Type B pancreatic cell (in vitro differentiated cells): Measurements from ENCODE around the gene FAM170B. TPM values are rescaled to one million over a fixed set of nuclear protein-coding genes. Genes with fewer than 3 reads are reported as not detected.

ENCODE experiments used
- DNase-seq: peaks from one replicate; pipeline ENCODE4 v3.0.0; 2021; ENCODE audit warnings: mixed read lengths; ENCODE audit not compliant: unreplicated experiment; ENCODE audit errors: extremely low spot score
- H3K27ac Mint-ChIP-seq: 2 replicates; pipeline ENCODE4 v1.8.0; 2021; ENCODE audit warnings: mild to moderate bottlenecking, mixed read lengths
- H3K27me3 Mint-ChIP-seq: 2 replicates; pipeline ENCODE4 v1.8.0; 2021; ENCODE audit warnings: mixed read lengths
- H3K36me3 Mint-ChIP-seq: 2 replicates; pipeline ENCODE4 v1.8.0; 2021; ENCODE audit warnings: mixed read lengths
- H3K4me1 Mint-ChIP-seq: one replicate; pipeline ENCODE4 v1.8.0; 2021; ENCODE audit warnings: mixed read lengths; ENCODE audit not compliant: unreplicated experiment
- H3K4me3 Mint-ChIP-seq: 2 replicates; pipeline ENCODE4 v1.8.0; 2021; ENCODE audit warnings: mild to moderate bottlenecking, mixed read lengths
- H3K9me3 Mint-ChIP-seq: 2 replicates; pipeline ENCODE4 v1.8.0; 2021; ENCODE audit warnings: mixed read lengths
- total RNA-seq: library from RNA; stranded (reverse); gene quantifications from 2 replicates; pipeline ENCODE4 v1.2.1, GENCODE V29; 2021; ENCODE audit warnings: low replicate concordance
- TF ChIP-seq, protein P1 (sequence below): fragments of 200-600 bp; sonication (generic); conservative IDR thresholded peaks from 2 replicates; pipeline ENCODE4 v1.5.0; 2021; ENCODE audit warnings: antibody characterized with exemption, mild to moderate bottlenecking

Gene FAM170B
- total RNA-seq, 1 donor from 2014 or later = not detected

GRCh38 chr10:49089557-49090188 is 44.1 kb downstream of the FAM170B start:
- TF ChIP-seq, protein P1, sequence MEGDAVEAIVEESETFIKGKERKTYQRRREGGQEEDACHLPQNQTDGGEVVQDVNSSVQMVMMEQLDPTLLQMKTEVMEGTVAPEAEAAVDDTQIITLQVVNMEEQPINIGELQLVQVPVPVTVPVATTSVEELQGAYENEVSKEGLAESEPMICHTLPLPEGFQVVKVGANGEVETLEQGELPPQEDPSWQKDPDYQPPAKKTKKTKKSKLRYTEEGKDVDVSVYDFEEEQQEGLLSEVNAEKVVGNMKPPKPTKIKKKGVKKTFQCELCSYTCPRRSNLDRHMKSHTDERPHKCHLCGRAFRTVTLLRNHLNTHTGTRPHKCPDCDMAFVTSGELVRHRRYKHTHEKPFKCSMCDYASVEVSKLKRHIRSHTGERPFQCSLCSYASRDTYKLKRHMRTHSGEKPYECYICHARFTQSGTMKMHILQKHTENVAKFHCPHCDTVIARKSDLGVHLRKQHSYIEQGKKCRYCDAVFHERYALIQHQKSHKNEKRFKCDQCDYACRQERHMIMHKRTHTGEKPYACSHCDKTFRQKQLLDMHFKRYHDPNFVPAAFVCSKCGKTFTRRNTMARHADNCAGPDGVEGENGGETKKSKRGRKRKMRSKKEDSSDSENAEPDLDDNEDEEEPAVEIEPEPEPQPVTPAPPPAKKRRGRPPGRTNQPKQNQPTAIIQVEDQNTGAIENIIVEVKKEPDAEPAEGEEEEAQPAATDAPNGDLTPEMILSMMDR = no peak
- peaks cover 14% of the 10 kb centered on the region for H3K9me3 Mint-ChIP-seq
- peak; percentile 40 for DNase-seq
- peaks cover 7% of the 10 kb centered on the region for H3K4me1 Mint-ChIP-seq
- H3K36me3 Mint-ChIP-seq = no peaks in the 10 kb centered on the region
- peaks cover 3% of the 10 kb centered on the region for H3K27me3 Mint-ChIP-seq
- H3K4me3 Mint-ChIP-seq = no peak overlapping the region
- H3K27ac Mint-ChIP-seq = no peak overlapping the region

DNA sequence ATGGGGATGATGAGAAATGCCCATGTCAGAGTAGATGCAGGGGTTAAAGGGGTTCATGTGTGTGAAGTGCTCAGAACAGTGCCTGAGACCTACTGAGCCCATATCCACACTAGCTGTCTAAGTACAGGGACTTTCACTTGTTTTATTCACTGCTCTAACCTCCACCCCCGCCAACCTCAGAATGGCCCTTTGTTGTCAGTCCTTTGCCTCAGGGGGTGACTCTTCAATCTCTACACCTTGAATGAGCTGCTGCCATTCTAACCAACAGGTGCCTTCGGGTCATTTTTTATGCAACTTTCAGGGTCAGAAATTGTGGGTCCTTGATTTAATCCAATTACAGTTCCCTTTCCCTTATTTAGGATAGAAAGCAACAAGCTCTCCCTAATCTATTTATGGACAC is 44.7 kb downstream of the FAM170B start:
- TF ChIP-seq, protein P1 = no peak
- DNase-seq = no peak
- H3K9me3 Mint-ChIP-seq = peaks cover 14% of the 10 kb centered on the region
- H3K36me3 Mint-ChIP-seq = no peaks in the 10 kb centered on the region
- H3K4me1 Mint-ChIP-seq = peaks cover 6% of the 10 kb centered on the region
- H3K27ac Mint-ChIP-seq = no peak overlapping the region
- H3K27me3 Mint-ChIP-seq = peaks cover 3% of the 10 kb centered on the region
- H3K4me3 Mint-ChIP-seq = no peak overlapping the region

GRCh38 chr10:49086889-49087288 is 46.9 kb downstream of the FAM170B start:
- no peak for DNase-seq
- Mint-ChIP-seq H3K9me3 (peaks cover 7% of the 10 kb centered on the region), H3K27me3 (peaks cover 7% of the 10 kb centered on the region), H3K4me3 (no peak overlapping the region), H3K4me1 (peaks cover 14% of the 10 kb centered on the region), H3K27ac (no peak overlapping the region), H3K36me3 (no peaks in the 10 kb centered on the region)
- TF ChIP-seq, protein P1 = no peak

DNA sequence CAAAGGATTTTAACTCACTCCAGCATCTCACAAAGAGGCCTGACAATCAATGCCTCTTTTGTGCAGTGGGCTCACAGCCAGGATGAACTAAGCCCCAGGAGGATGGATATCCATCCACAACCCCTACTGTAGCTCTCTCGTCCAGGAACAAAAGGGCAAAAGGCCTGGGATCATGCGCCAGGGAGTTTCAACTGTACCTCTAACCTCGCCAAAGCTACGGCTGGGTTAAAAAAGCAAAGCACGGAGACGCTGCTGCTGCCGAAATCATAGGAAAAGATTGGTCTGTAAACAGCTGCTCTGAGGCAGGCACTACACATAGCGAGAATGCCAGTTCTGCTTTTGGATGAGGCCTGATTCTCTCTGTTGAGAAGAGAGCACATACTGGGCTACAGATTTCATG is 50.6 kb downstream of the FAM170B start:
- TF ChIP-seq, protein P1 = no peak
- peaks cover 21% of the 10 kb centered on the region for H3K4me1 Mint-ChIP-seq
- DNase-seq = no peak
- H3K9me3 Mint-ChIP-seq = peaks cover 7% of the 10 kb centered on the region
- H3K4me3 Mint-ChIP-seq = no peak overlapping the region
- peaks cover 16% of the 10 kb centered on the region for H3K27me3 Mint-ChIP-seq
- H3K36me3 Mint-ChIP-seq = no peaks in the 10 kb centered on the region
- no peak overlapping the region for H3K27ac Mint-ChIP-seq

GRCh38 chr10:49082766-49083165 is 51.1 kb downstream of the FAM170B start:
- H3K27me3 Mint-ChIP-seq = peaks cover 16% of the 10 kb centered on the region
- no peak overlapping the region for H3K27ac Mint-ChIP-seq
- H3K9me3 Mint-ChIP-seq = peaks cover 7% of the 10 kb centered on the region
- no peak overlapping the region for H3K4me3 Mint-ChIP-seq
- H3K4me1 Mint-ChIP-seq = peaks cover 21% of the 10 kb centered on the region
- no peak for DNase-seq
- TF ChIP-seq, protein P1 = no peak
- no peaks in the 10 kb centered on the region for H3K36me3 Mint-ChIP-seq
